IMR-90 (cell line): ENCODE data around the gene ASXL1. TPM values are rescaled to one million over a fixed set of nuclear protein-coding genes. Genes with fewer than 3 reads are reported as not detected.

Experiments used
- ATAC-seq: fragments of 200-7000 bp; cut with Tn5 transposase; 2 replicates; pipeline ENCODE4 v1.9.1; 2020; ENCODE audit warnings: low read depth, mild to moderate bottlenecking, moderate library complexity
- BruUV-seq: library from RNA; stranded (reverse); fragments of 400-500 nt; replicated peaks from 2 replicates; lab custom pipeline; 2021; lab: Mats Ljungman, UMichigan
- CTCF ChIA-PET: fragments of 300-600 bp; formaldehyde crosslinking; extraction: SDS; loops from one replicate; lab custom pipeline; 2021; ENCODE audit warnings: antibody characterized with exemption; lab: Yijun Ruan, JAX
- POLR2A ChIA-PET: fragments of 300-600 bp; sonication (Branson Sonifier 250); formaldehyde crosslinking; loops from one replicate; lab custom pipeline; 2022; ENCODE audit warnings: antibody characterized with exemption; ENCODE audit not compliant: unreplicated experiment; lab: Charles Lee
- DNase-seq: peaks from one replicate; pipeline ENCODE4 v3.0.0; 2013
- H2AFZ ChIP-seq: replicated peaks from 2 replicates; pipeline ENCODE3; 2013; ENCODE audit warnings: low read length, mild to moderate bottlenecking; ENCODE audit not compliant: poor library complexity
- H2AK5ac ChIP-seq: 2 replicates; pipeline ENCODE4 v1.6.1; 2013; ENCODE audit warnings: low read depth, low read length, inconsistent platforms
- H2AK9ac ChIP-seq: replicated peaks from 2 replicates; pipeline ENCODE3; 2013; ENCODE audit warnings: mild to moderate bottlenecking, low read depth, low read length, moderate library complexity; ENCODE audit not compliant: poor library complexity
- H2BK120ac ChIP-seq: 2 replicates; pipeline ENCODE4 v1.6.1; 2013; ENCODE audit warnings: low read depth, low read length, inconsistent platforms
- H2BK15ac ChIP-seq: 3 replicates; pipeline ENCODE4 v1.6.1; 2013; ENCODE audit warnings: low read depth, low read length, inconsistent platforms
- H2BK20ac ChIP-seq: 2 replicates; pipeline ENCODE4 v1.6.1; 2013; ENCODE audit warnings: low read depth, mild to moderate bottlenecking, inconsistent platforms, low read length, moderate library complexity
- H2BK5ac ChIP-seq: 2 replicates; pipeline ENCODE4 v1.6.1; 2013; ENCODE audit warnings: mild to moderate bottlenecking, low read depth, low read length, inconsistent platforms; ENCODE audit not compliant: poor library complexity, severe bottlenecking
- H3K14ac ChIP-seq: replicated peaks from 2 replicates; pipeline ENCODE4 v1.6.1; 2013; ENCODE audit warnings: low read depth, low read length, inconsistent platforms
- H3K18ac ChIP-seq: 2 replicates; pipeline ENCODE4 v1.6.1; 2013; ENCODE audit warnings: low read depth, low read length, control low read depth
- H3K23ac ChIP-seq: 2 replicates; pipeline ENCODE4 v1.6.1; 2013; ENCODE audit warnings: low read depth, low read length, inconsistent platforms
- H3K27ac ChIP-seq: 2 replicates; pipeline ENCODE4 v1.5.1; 2013; ENCODE audit warnings: mild to moderate bottlenecking, control low read depth, low read length; ENCODE audit not compliant: insufficient read depth
- H3K27me3 ChIP-seq: 2 replicates; pipeline ENCODE4 v1.6.1; 2013; ENCODE audit warnings: low read length; ENCODE audit not compliant: control insufficient read depth, insufficient read depth
- H3K36me3 ChIP-seq: 2 replicates; pipeline ENCODE4 v1.6.1; 2013; ENCODE audit warnings: low read length, mixed read lengths; ENCODE audit not compliant: control insufficient read depth, insufficient read depth
- H3K4ac ChIP-seq: 2 replicates; pipeline ENCODE4 v1.6.1; 2013; ENCODE audit warnings: low read depth, low read length, inconsistent platforms
- H3K4me1 ChIP-seq: 2 replicates; pipeline ENCODE4 v1.6.1; 2013; ENCODE audit warnings: low read length, mixed read lengths; ENCODE audit not compliant: control insufficient read depth, insufficient read depth
- H3K4me2 ChIP-seq: 2 replicates; pipeline ENCODE4 v1.6.1; 2013; ENCODE audit warnings: low read depth, mild to moderate bottlenecking, control low read depth, low read length, moderate library complexity
- H3K4me3 ChIP-seq: 2 replicates; pipeline ENCODE4 v1.5.1; 2013; ENCODE audit warnings: low read depth, mild to moderate bottlenecking, control low read depth, low read length, moderate library complexity; ENCODE audit not compliant: insufficient read depth
- H3K56ac ChIP-seq: 2 replicates; pipeline ENCODE4 v1.6.1; 2013; ENCODE audit warnings: low read length, inconsistent platforms; ENCODE audit not compliant: insufficient read depth; ENCODE audit errors: extremely low read depth
- H3K79me1 ChIP-seq, 2 experiments: 2 replicates each; pipeline ENCODE4 v1.6.1; 2013; ENCODE audit warnings: low read length in 2 of 2, inconsistent platforms in 1 of 2, low read depth in 1 of 2
- H3K9ac ChIP-seq: 2 replicates; pipeline ENCODE4 v1.6.1; 2013; ENCODE audit warnings: low read depth, low read length, control low read depth
- H3K9me1 ChIP-seq: 2 replicates; pipeline ENCODE4 v1.6.1; 2013; ENCODE audit warnings: low read length, inconsistent platforms; ENCODE audit not compliant: insufficient read depth
- H3K9me3 ChIP-seq: 2 replicates; pipeline ENCODE4 v1.6.1; 2013; ENCODE audit warnings: low read length; ENCODE audit not compliant: control insufficient read depth, insufficient read depth
- H4K20me1 ChIP-seq: 2 replicates; pipeline ENCODE4 v1.6.1; 2013; ENCODE audit warnings: low read length, inconsistent platforms; ENCODE audit not compliant: insufficient read depth
- H4K5ac ChIP-seq: 2 replicates; pipeline ENCODE4 v1.6.1; 2013; ENCODE audit warnings: mild to moderate bottlenecking, low read depth, low read length, control low read depth
- H4K8ac ChIP-seq, 2 experiments: 2 replicates each; pipeline ENCODE4 v1.6.1; 2013; ENCODE audit warnings: low read depth in 2 of 2, low read length in 2 of 2, control low read depth in 1 of 2, inconsistent platforms in 1 of 2
- H4K91ac ChIP-seq: 2 replicates; pipeline ENCODE4 v1.6.1; 2013; ENCODE audit warnings: low read depth, low read length, inconsistent platforms; ENCODE audit not compliant: insufficient read depth
- BHLHE40 ChIP-seq: fragments of 150-350 bp; IDR thresholded peaks from 2 replicates; pipeline ENCODE4 v1.6.1; 2016; ENCODE audit warnings: mild to moderate bottlenecking, low read depth, low read length
- CEBPB ChIP-seq: IDR thresholded peaks from 2 replicates; pipeline ENCODE4 v1.6.1; 2012; ENCODE audit warnings: low read depth, low read length, improper control_type of control experiment
- CHD1 ChIP-seq: IDR thresholded peaks from 2 replicates; pipeline ENCODE4 v1.6.1; 2012; ENCODE audit warnings: low read depth, low read length, improper control_type of control experiment
- FOS ChIP-seq: fragments of 150-350 bp; IDR thresholded peaks from 2 replicates; pipeline ENCODE4 v1.6.1; 2016; ENCODE audit warnings: low read depth, low read length
- MAFK ChIP-seq: IDR thresholded peaks from 2 replicates; pipeline ENCODE4 v1.6.1; 2012; ENCODE audit warnings: low read depth, low read length, improper control_type of control experiment
- MAZ ChIP-seq: IDR thresholded peaks from 2 replicates; pipeline ENCODE4 v1.6.1; 2012; ENCODE audit warnings: low read depth, mild to moderate bottlenecking, low read length, improper control_type of control experiment, moderate library complexity, borderline replicate concordance
- MXI1 ChIP-seq: IDR thresholded peaks from 2 replicates; pipeline ENCODE4 v1.6.1; 2012; ENCODE audit warnings: low read depth, mild to moderate bottlenecking, low read length, moderate library complexity, borderline replicate concordance
- NFE2L2 ChIP-seq: fragments of 150-350 bp; IDR thresholded peaks from 2 replicates; pipeline ENCODE4 v1.6.1; 2016; ENCODE audit warnings: low read depth, mild to moderate bottlenecking, low read length
- POLR2A ChIP-seq: IDR thresholded peaks from 2 replicates; pipeline ENCODE4 v1.6.1; 2012; ENCODE audit warnings: mild to moderate bottlenecking, low read depth, low read length
- RAD21 ChIP-seq: IDR thresholded peaks from 2 replicates; pipeline ENCODE4 v1.6.1; 2012; ENCODE audit warnings: low read length, improper control_type of control experiment
- RCOR1 ChIP-seq: IDR thresholded peaks from 2 replicates; pipeline ENCODE4 v1.6.1; 2012; ENCODE audit warnings: mild to moderate bottlenecking, low read length, improper control_type of control experiment; ENCODE audit not compliant: insufficient replicate concordance
- RFX5 ChIP-seq: IDR thresholded peaks from 2 replicates; pipeline ENCODE4 v1.8.0; 2012; ENCODE audit warnings: low read depth, mild to moderate bottlenecking, low read length, moderate library complexity
- SMC3 ChIP-seq: fragments of 150-350 bp; IDR thresholded peaks from 2 replicates; pipeline ENCODE4 v1.6.1; 2016; ENCODE audit warnings: low read depth, mild to moderate bottlenecking, antibody characterized with exemption, low read length, moderate library complexity
- WGBS, 2 experiments: methylation state at CpG; one replicate each; pipeline versions ENCODE4 v1.1.5 to v1.1.7; 2013; ENCODE audit warnings: missing lambda C conversion rate in 2 of 2; ENCODE audit not compliant: insufficient read length in 1 of 2; ENCODE audit errors: extremely low coverage in 2 of 2; 5-methylcytosine and 5-hydroxymethylcytosine counted together
- dilution Hi-C: fragments of 300-500 bp; cut with HindIII; formaldehyde crosslinking; loops from one replicate; pipeline ENCODE4 v1.14.3; 2018; ENCODE audit warnings: low sequenced_read_pairs; ENCODE audit not compliant: unreplicated experiment
- in situ Hi-C: fragments of 300-500 bp; cut with MboI; formaldehyde crosslinking; loops from 3 replicates; pipeline ENCODE4 v1.14.3; 2019; ENCODE audit warnings: low sequenced_read_pairs, inconsistent platforms, mixed read lengths
- intact Hi-C: fragments of 100-400 bp; cut with micrococcal nuclease; formaldehyde crosslinking; loops from 2 replicates; pipeline ENCODE4 v1.10.0; 2022
- polyA plus RNA-seq, 3 experiments: library from polyadenylated mRNA; depleted of rRNA; stranded (reverse); fragments of >200 nt; gene quantifications; 2 replicates each; pipeline ENCODE4 v1.2.3, GENCODE V29; 2012; ENCODE audit warnings: low replicate concordance in 1 of 3
- total RNA-seq: library from RNA; depleted of rRNA; stranded (reverse); fragments of >200 nt; gene quantifications from 2 replicates; pipeline ENCODE4 v1.2.3, GENCODE V29; 2012
- TF ChIP-seq, protein P1 (sequence below): fragments of 150-350 bp; IDR thresholded peaks from 2 replicates; pipeline ENCODE4 v1.6.1; 2017; ENCODE audit warnings: mild to moderate bottlenecking, antibody characterized with exemption, low read length, low read depth
- TF ChIP-seq, protein P2 (sequence below): conservative IDR thresholded peaks from 2 replicates; pipeline ENCODE4 v1.5.1; 2012; ENCODE audit warnings: mild to moderate bottlenecking, low read depth, low read length, improper control_type of control experiment

Gene ASXL1
- total and polyA plus RNA-seq, 2 of the 4 experiments (the other 2 are of a cell fraction), result 29.9 to 37.1 TPM

DNA sequence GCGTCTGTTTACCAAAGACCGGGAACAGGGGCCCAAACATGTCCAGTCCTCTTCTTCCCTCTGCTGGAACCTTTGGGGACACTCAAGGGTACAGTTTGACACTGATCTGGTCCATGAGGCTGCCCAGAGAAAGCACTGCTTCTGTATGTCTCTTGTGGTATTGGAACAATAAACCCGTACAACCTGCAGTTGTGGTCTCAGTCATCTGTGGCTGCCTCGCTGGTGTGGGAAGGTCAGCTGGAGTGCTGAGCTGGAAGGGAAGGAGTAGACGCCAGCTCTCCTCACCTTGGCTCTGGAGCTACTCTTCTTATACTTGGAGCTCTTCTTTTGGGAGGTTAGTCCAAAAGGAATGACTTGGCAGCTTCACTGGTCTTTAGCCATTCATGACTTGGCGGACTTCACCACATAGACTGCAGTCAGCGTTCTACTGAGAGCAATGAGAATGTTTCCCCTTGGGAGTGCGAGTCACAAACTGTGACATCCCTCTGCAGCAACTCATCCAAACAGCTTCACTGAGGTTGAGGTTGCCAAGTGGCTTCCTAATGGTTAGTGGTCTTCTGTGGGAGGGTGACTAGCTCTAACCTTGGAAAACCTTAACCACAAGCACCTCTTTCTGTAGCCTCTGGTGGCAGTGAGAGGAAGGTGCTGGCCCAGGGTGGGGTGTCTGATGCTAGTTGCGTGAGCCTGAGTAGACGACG is 81.2 kb downstream of the ASXL1 start:
- no peak overlapping the region for H3K4me3 ChIP-seq
- H2BK5ac ChIP-seq, result no peak overlapping the region
- no peak overlapping the region for H3K4me2 ChIP-seq
- H3K14ac ChIP-seq, result no peak overlapping the region
- BruUV-seq, result no TSS peak
- H3K79me1 ChIP-seq, result peaks cover 39 to 87% of the 10 kb centered on the region in 2 experiments
- H3K27ac ChIP-seq, result no peak overlapping the region
- peaks cover 7% of the 10 kb centered on the region for H3K4me1 ChIP-seq
- peaks cover 62% of the 10 kb centered on the region for H3K36me3 ChIP-seq
- H4K8ac ChIP-seq, result no peak overlapping the region
- no peak overlapping the region for H2BK15ac ChIP-seq
- intact Hi-C loops (loop anchor here (5.0 kb wide), 1 partner anchor 102 kb away; no protein-coding TSS in a partner anchor), in situ Hi-C loops (no loop called here), dilution Hi-C loops (no loop called here)
- no peak overlapping the region for H3K9ac ChIP-seq
- no peak overlapping the region for H2BK20ac ChIP-seq
- H2AK5ac ChIP-seq, result peak overlapping the region; percentile 6; the same call in 1 of the 2 replicates
- ChIA-PET CTCF (interaction anchor here (1.2 kb wide), 1 partner anchor 28 kb away, joined by 3 read pairs; no protein-coding TSS in a partner anchor), POLR2A (no interaction called here)
- WGBS, 2 experiments, result no CpG with 5 or more reads among the region's 11 CpGs
- H3K27me3 ChIP-seq, result no peaks in the 10 kb centered on the region
- peaks cover 59% of the 10 kb centered on the region for H4K20me1 ChIP-seq
- DNase-seq (peak; percentile 92), ATAC-seq (peak; percentile 68)
- H4K5ac ChIP-seq, result no peak overlapping the region
- H2AFZ ChIP-seq, result no peak overlapping the region
- no peak overlapping the region for H3K23ac ChIP-seq
- no peak overlapping the region for H2BK120ac ChIP-seq
- H2AK9ac ChIP-seq, result no peak overlapping the region
- no peak overlapping the region for H3K56ac ChIP-seq
- peaks cover 49% of the 10 kb centered on the region for H3K9me1 ChIP-seq
- H4K91ac ChIP-seq, result no peak overlapping the region
- no peaks in the 10 kb centered on the region for H3K9me3 ChIP-seq
- no peak overlapping the region; the same call in 1 of the 2 replicates for H3K4ac ChIP-seq
- H3K18ac ChIP-seq, result no peak overlapping the region
- TF ChIP-seq RCOR1 (no peak), RAD21 (peak; percentile 22), CHD1 (no peak), FOS (no peak), MAFK (peak; percentile 49), POLR2A (no peak), BHLHE40 (no peak), SMC3 (no peak), NFE2L2 (peak; percentile 76), CEBPB (no peak), MXI1 (no peak), MAZ (peak; percentile 18; the same call in 1 of the 2 replicates), RFX5 (no peak)
- TF ChIP-seq, protein P1, sequence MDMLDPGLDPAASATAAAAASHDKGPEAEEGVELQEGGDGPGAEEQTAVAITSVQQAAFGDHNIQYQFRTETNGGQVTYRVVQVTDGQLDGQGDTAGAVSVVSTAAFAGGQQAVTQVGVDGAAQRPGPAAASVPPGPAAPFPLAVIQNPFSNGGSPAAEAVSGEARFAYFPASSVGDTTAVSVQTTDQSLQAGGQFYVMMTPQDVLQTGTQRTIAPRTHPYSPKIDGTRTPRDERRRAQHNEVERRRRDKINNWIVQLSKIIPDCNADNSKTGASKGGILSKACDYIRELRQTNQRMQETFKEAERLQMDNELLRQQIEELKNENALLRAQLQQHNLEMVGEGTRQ, result no peak
- TF ChIP-seq, protein P2, sequence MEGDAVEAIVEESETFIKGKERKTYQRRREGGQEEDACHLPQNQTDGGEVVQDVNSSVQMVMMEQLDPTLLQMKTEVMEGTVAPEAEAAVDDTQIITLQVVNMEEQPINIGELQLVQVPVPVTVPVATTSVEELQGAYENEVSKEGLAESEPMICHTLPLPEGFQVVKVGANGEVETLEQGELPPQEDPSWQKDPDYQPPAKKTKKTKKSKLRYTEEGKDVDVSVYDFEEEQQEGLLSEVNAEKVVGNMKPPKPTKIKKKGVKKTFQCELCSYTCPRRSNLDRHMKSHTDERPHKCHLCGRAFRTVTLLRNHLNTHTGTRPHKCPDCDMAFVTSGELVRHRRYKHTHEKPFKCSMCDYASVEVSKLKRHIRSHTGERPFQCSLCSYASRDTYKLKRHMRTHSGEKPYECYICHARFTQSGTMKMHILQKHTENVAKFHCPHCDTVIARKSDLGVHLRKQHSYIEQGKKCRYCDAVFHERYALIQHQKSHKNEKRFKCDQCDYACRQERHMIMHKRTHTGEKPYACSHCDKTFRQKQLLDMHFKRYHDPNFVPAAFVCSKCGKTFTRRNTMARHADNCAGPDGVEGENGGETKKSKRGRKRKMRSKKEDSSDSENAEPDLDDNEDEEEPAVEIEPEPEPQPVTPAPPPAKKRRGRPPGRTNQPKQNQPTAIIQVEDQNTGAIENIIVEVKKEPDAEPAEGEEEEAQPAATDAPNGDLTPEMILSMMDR, result peak; percentile 21; the same call in 1 of the 2 replicates
